Heart left ventricle (tissue), 16 donors: ENCODE data around the gene L2HGDH. TPM values are rescaled to one million over a fixed set of nuclear protein-coding genes. Genes with fewer than 3 reads are reported as not detected.

ENCODE experiments used
- ATAC-seq, 4 donors: fragments of 200-7000 bp; cut with Tn5 transposase; one replicate each; pipeline ENCODE4 v1.9.1; 2020 to 2022; ENCODE audit warnings: moderate library complexity in 4 of 4, mild to moderate bottlenecking in 3 of 4, moderate number of reproducible peaks in 1 of 4
- DNase-seq, 5 donors: peaks; one replicate each; pipeline ENCODE4 v3.0.0-alpha.2; 2020
- H3K27ac ChIP-seq, 12 donors: fragments of 200-600 bp; sonication (generic) in 4 of 12; one replicate each; pipeline versions ENCODE4 v1.5.0 to v1.8.0; 2016 to 2022; ENCODE audit warnings: mild to moderate bottlenecking in 2 of 12
- H3K27me3 ChIP-seq, 9 donors: fragments of 200-600 bp; sonication (generic) in 2 of 9; one replicate each; pipeline versions ENCODE4 v1.5.1 to v1.8.0; 2016 to 2022; ENCODE audit warnings: mild to moderate bottlenecking in 3 of 9
- H3K36me3 ChIP-seq, 9 donors: fragments of 200-600 bp; sonication (generic) in 2 of 9; one replicate each; pipeline versions ENCODE4 v1.5.0 to v1.8.0; 2018 to 2022; ENCODE audit warnings: mild to moderate bottlenecking in 2 of 9
- H3K4me1 ChIP-seq, 12 donors: fragments of 200-600 bp; sonication (generic) in 4 of 12; one replicate each; pipeline versions ENCODE4 v1.5.0 to v1.8.0; 2016 to 2022; ENCODE audit warnings: mild to moderate bottlenecking in 3 of 12
- H3K4me3 ChIP-seq, 12 donors: fragments of 200-600 bp; sonication (generic) in 4 of 12; one replicate each; pipeline versions ENCODE4 v1.5.0 to v1.8.0; 2017 to 2022; ENCODE audit warnings: mild to moderate bottlenecking in 9 of 12, moderate library complexity in 4 of 12
- H3K9me3 ChIP-seq, 12 donors: fragments of 200-600 bp; sonication (generic) in 4 of 12; one replicate each; pipeline versions ENCODE4 v1.5.0 to v1.8.0; 2016 to 2022; ENCODE audit warnings: mild to moderate bottlenecking in 1 of 12
- POLR2A ChIP-seq, 2 donors: fragments of 450-650 bp; IDR thresholded peaks; one replicate each; pipeline ENCODE4 v1.6.1; 2017; ENCODE audit warnings: antibody characterized with exemption in 2 of 2, mild to moderate bottlenecking in 2 of 2, moderate library complexity in 2 of 2
- WGBS, 4 donors: extraction: QIAGEN DNeasy Blood & Tissue Kit in 2 of 4; methylation state at CpG; one replicate each; pipeline versions ENCODE4 v1.1.5 to v1.1.7; 2013 to 2018; 5-methylcytosine and 5-hydroxymethylcytosine counted together
- intact Hi-C, 10 donors: fragments of 100-400 bp; cut with DNase I; formaldehyde crosslinking; loops; one replicate each; pipeline versions ENCODE4 v1.11.1 to v1.14.2; 2022
- polyA plus RNA-seq, 2 donors: library from polyadenylated mRNA; stranded (reverse); fragments of 200-250 nt; gene quantifications; one replicate each; pipeline ENCODE4 v1.2.3, GENCODE V29; 2013
- total RNA-seq, 9 donors: library from RNA; depleted of rRNA in 2 of 9; stranded (reverse); fragments of >200 nt in 2 of 9; fragmentation: NEBNext Ultra II Directional in 3 of 9; extraction: Animal tissue kit (Norgen Biotek cat#: 25700) in 3 of 9; gene quantifications; one replicate each; pipeline versions ENCODE4 v1.1.0 to v1.2.4, GENCODE V29; 2016 to 2023
- TF ChIP-seq, protein P1 (sequence below), 12 donors: fragments of 200-600 bp; sonication (generic) in 4 of 12; IDR thresholded peaks; one replicate each; pipeline versions ENCODE4 v1.5.0 to v1.8.0; 2018 to 2022; ENCODE audit warnings: antibody characterized with exemption in 12 of 12, mild to moderate bottlenecking in 5 of 12
- donor health status: ischemic (EF 13 %, LVEDD 7.1; RV severe dilation, severe dysfunction).
- donor health status: healthy with polysubstance abuse.
- donor health status: DM: no; HTN: yes; CAD: no.
- donor health status: DM: no; HTN: no; CAD: no.
- donor health status: ischemic (EF 25% LVEDD 6.9; RV normal size, moderate dysfunction).
- donor health status: ischemic (EF 25% LVEDD 5.7; RV mildly dilated, moderate dysfunction).
- donor health status: healthy.
- donor health status: DM: yes; HTN: yes; CAD: no.
- donor health status: ischemic (EF 35%, LVEDD 5.7; RV mildly dilated, moderate dysfunction).
- donor health status: nonischemic (EF 11% LVEDD 7.7; RV severe dilation, severe dysfunction).
- donor health status: DM: yes; HTN: yes; CAD: no.
- donor health status: PGD.
- donor health status: ischemic (EF 29% LVEDD 5.4; RV normal size, mild dysfunction).
- donor health status: nonischemic (EF 23%, LVEDD 6.1; RV moderate dilation, normal function).

L2HGDH gene
- total and polyA plus RNA-seq, 11 donors: 2.5 to 12.2 (median 9.1) TPM

DNA sequence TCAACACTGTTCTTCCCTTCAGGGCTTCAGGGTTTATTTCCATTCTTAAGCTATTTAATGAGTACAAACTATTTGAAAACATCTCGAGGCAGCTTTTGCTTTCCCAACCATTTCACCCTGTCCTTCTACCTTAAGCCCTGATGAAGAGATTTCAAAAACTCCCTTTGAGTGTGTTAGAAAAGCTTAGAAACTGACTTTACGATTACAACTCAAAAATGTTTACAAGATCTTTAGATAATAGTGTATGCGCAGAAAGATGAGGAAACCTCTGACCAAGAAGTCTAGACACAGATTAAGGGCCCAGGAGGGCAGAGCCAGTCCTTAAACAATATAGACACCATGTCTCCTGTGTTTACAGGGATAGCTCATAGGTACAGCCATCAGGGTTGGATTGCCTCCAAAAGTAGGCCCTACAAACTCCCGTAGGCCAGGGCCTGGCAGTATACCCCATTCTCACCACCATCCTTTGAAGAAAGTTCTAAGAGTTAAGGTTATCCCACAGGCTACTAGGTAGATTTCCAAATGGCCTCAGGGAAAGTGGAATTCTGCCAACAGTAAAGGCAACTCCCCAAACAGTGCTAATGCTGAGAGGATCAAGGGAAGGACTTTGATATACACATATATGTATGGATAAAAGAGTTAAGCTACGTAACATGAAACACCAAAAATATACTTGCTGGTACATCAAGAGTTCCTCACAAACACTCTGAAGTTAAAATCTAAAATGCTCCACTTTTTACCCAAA lies 69.3 kb downstream of the L2HGDH start:
- Histone ChIP-seq H3K27me3 (no peaks in the 10 kb centered on the region), H3K4me1 (no peaks in the 10 kb centered on the region), H3K4me3 (no peak overlapping the region), H3K27ac (no peak overlapping the region), H3K9me3 (no peaks in the 10 kb centered on the region), H3K36me3 (peaks cover 0 to 18% (median 0%) of the 10 kb centered on the region in 9 donors)
- no peak for ATAC-seq
- intact Hi-C loops: no loop called here
- WGBS, 4 donors: 92 to 94% (median 92%) methylated on average over 5 of the region's 5 CpGs
- no peak for DNase-seq
- no peak for TF ChIP-seq POLR2A (IDR thresholded peaks at IDR 0.05)
- TF ChIP-seq, protein P1, sequence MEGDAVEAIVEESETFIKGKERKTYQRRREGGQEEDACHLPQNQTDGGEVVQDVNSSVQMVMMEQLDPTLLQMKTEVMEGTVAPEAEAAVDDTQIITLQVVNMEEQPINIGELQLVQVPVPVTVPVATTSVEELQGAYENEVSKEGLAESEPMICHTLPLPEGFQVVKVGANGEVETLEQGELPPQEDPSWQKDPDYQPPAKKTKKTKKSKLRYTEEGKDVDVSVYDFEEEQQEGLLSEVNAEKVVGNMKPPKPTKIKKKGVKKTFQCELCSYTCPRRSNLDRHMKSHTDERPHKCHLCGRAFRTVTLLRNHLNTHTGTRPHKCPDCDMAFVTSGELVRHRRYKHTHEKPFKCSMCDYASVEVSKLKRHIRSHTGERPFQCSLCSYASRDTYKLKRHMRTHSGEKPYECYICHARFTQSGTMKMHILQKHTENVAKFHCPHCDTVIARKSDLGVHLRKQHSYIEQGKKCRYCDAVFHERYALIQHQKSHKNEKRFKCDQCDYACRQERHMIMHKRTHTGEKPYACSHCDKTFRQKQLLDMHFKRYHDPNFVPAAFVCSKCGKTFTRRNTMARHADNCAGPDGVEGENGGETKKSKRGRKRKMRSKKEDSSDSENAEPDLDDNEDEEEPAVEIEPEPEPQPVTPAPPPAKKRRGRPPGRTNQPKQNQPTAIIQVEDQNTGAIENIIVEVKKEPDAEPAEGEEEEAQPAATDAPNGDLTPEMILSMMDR (IDR thresholded peaks at IDR 0.05): no peak

DNA sequence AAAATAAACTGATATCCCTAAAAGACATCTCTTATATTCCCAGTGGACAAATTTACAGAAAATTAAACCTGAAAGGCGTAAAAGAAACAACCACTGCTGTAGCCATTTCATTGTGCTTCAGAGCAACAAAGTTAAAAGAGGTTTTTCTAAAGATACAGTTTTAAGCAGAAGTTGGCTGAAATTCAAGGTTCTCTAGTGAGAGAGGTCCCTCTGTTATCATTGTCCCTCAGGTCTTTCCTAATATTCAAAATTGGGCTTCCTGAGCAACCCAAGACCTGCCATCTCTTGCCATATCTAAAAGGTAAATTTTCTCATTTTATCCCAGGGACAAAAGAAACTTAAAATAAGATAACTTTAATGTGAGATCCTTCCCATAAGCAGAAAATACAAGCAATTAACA lies 69.9 kb downstream of the L2HGDH start:
- Histone ChIP-seq H3K4me3 (no peak overlapping the region), H3K27ac (no peak overlapping the region), H3K27me3 (no peaks in the 10 kb centered on the region), H3K9me3 (no peaks in the 10 kb centered on the region), H3K4me1 (no peaks in the 10 kb centered on the region), H3K36me3 (peaks cover 0 to 18% (median 0%) of the 10 kb centered on the region in 9 donors)
- no peak for ATAC-seq
- 91 to 100% (median 99%) methylated on average over 1 of the region's 1 CpG for WGBS, 4 donors
- TF ChIP-seq, protein P1 (IDR thresholded peaks at IDR 0.05): no peak
- TF ChIP-seq POLR2A (IDR thresholded peaks at IDR 0.05): no peak
- intact Hi-C loops: no loop called here
- DNase-seq: no peak

DNA sequence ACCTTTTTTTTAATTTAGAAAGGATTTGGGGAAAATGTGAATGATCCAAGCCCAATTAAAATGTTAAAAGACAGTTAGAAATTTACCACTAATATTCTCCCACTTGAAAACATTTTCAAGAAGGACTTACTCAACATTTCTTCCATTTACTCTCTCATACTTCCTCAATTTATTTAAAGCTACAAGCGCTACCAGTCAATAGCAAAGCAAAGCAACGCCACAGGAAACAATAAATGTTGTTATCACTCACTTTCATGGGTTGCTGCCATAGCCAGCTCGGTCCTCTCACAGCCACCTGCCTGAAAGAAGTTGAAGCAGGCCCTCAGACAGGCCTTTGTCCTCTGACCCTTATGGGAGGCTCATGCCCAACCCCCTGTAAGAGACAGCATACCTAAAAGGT lies 74.6 kb downstream of the L2HGDH start:
- Histone ChIP-seq H3K9me3 (no peaks in the 10 kb centered on the region), H3K36me3 (no peaks in the 10 kb centered on the region), H3K4me3 (no peak overlapping the region), H3K4me1 (peaks cover 0 to 12% (median 4%) of the 10 kb centered on the region in 12 donors), H3K27ac (peak overlapping the region in 1 of 12 donors; percentile 58), H3K27me3 (no peaks in the 10 kb centered on the region)
- ATAC-seq (no peak), DNase-seq (no peak)
- TF ChIP-seq, protein P1 (IDR thresholded peaks at IDR 0.05): no peak
- no peak for TF ChIP-seq POLR2A (IDR thresholded peaks at IDR 0.05)
- intact Hi-C loops: no loop called here
- WGBS, 4 donors: 35 to 52% (median 36%) methylated on average over 3 of the region's 3 CpGs

DNA sequence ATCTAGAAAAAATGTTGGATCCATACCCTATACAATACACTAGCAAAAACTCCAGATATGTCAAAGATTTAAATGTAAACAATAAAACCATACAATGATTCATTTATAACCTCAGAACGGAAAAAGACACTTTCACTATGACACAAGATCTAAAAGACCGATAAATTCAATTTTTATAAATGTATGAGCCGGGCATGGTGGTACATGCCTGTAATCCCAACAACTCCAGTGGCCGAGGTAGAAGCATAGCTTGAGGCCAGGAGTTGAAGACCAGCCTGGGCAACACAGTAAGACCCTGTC lies 78.1 kb downstream of the L2HGDH start:
- H3K36me3 ChIP-seq: no peaks in the 10 kb centered on the region
- peaks cover 0 to 31% (median 20%) of the 10 kb centered on the region in 12 donors for H3K4me1 ChIP-seq
- no peak overlapping the region for H3K27ac ChIP-seq
- no peaks in the 10 kb centered on the region for H3K9me3 ChIP-seq
- no peak overlapping the region for H3K4me3 ChIP-seq
- DNase-seq: no peak
- ATAC-seq: no peak
- intact Hi-C loops: loop anchor here in 4 of 10 donors (5.0 kb wide), 4 partner anchors 78 to 372 kb away; partner anchors contain the start of genes DMAC2L (in 3 of the 4), L2HGDH (in 3 of the 4) and VCPKMT (in 2 of the 4)
- WGBS, 4 donors: 94 to 99% (median 96%) methylated on average over 4 of the region's 4 CpGs
- TF ChIP-seq, protein P1 (IDR thresholded peaks at IDR 0.05): no peak
- TF ChIP-seq POLR2A (IDR thresholded peaks at IDR 0.05): no peak
- H3K27me3 ChIP-seq: no peaks in the 10 kb centered on the region
